Mucosa of stomach (tissue), 1 donor: Measurements from ENCODE around the gene VAC14.

ENCODE experiments used
- H3K27me3 ChIP-seq: one replicate; pipeline ENCODE4 v1.7.0; 2013; ENCODE audit warnings: mild to moderate bottlenecking, low read length; ENCODE audit not compliant: control insufficient read depth, insufficient read depth
- H3K36me3 ChIP-seq: one replicate; pipeline ENCODE4 v1.7.0; 2013; ENCODE audit warnings: low read length; ENCODE audit not compliant: control insufficient read depth, insufficient read depth
- H3K4me1 ChIP-seq: one replicate; pipeline ENCODE4 v1.7.0; 2013; ENCODE audit warnings: mild to moderate bottlenecking, low read length; ENCODE audit not compliant: control insufficient read depth, insufficient read depth
- H3K4me3 ChIP-seq: one replicate; pipeline ENCODE4 v1.7.0; 2013; ENCODE audit warnings: low read length
- H3K9ac ChIP-seq: one replicate; pipeline ENCODE4 v1.7.0; 2013; ENCODE audit warnings: mild to moderate bottlenecking, low read length, moderate library complexity
- H3K9me3 ChIP-seq: one replicate; pipeline ENCODE4 v1.7.0; 2013; ENCODE audit warnings: mild to moderate bottlenecking, low read length, moderate library complexity; ENCODE audit not compliant: control insufficient read depth
- donor health status: Pancreatic carcinoma.

The VAC14 gene

GRCh38 chr16:70725024-70725911, 75.7 kb downstream of the VAC14 start:
- Histone ChIP-seq H3K36me3 (no peaks in the 10 kb centered on the region), H3K4me3 (no peak overlapping the region), H3K9ac (no peak overlapping the region), H3K4me1 (peaks cover 14% of the 10 kb centered on the region), H3K9me3 (no peaks in the 10 kb centered on the region), H3K27me3 (no peaks in the 10 kb centered on the region)

GRCh38 chr16:70724146-70725023, 76.6 kb downstream of the VAC14 start:
- Histone ChIP-seq H3K27me3 (no peaks in the 10 kb centered on the region), H3K9me3 (no peaks in the 10 kb centered on the region), H3K4me3 (no peak overlapping the region), H3K4me1 (peaks cover 14% of the 10 kb centered on the region), H3K9ac (peak overlapping the region; percentile 10), H3K36me3 (no peaks in the 10 kb centered on the region)

GRCh38 chr16:70723740-70724145, 77.2 kb downstream of the VAC14 start:
- Histone ChIP-seq H3K36me3 (no peaks in the 10 kb centered on the region), H3K9me3 (no peaks in the 10 kb centered on the region), H3K9ac (peak overlapping the region; percentile 10), H3K4me3 (no peak overlapping the region), H3K4me1 (peaks cover 14% of the 10 kb centered on the region), H3K27me3 (no peaks in the 10 kb centered on the region)

- no peaks in the 10 kb centered on the region for H3K36me3 ChIP-seq
- no peaks in the 10 kb centered on the region for H3K27me3 ChIP-seq
- H3K4me3 ChIP-seq: no peak overlapping the region
- H3K4me1 ChIP-seq: peaks cover 15% of the 10 kb centered on the region
- no peak overlapping the region for H3K9ac ChIP-seq
- no peaks in the 10 kb centered on the region for H3K9me3 ChIP-seq
Observed at GRCh38 chr16:70721202-70721963, 79.6 kb downstream of the VAC14 start.

GRCh38 chr16:70720425-70721201, 80.3 kb downstream of the VAC14 start:
- H3K27me3 ChIP-seq: no peaks in the 10 kb centered on the region
- peaks cover 15% of the 10 kb centered on the region for H3K4me1 ChIP-seq
- H3K36me3 ChIP-seq: no peaks in the 10 kb centered on the region
- H3K4me3 ChIP-seq: no peak overlapping the region
- H3K9ac ChIP-seq: no peak overlapping the region
- no peaks in the 10 kb centered on the region for H3K9me3 ChIP-seq

GRCh38 chr16:70717065-70717464, 83.9 kb downstream of the VAC14 start:
- Histone ChIP-seq H3K27me3 (no peaks in the 10 kb centered on the region), H3K9ac (no peak overlapping the region), H3K36me3 (no peaks in the 10 kb centered on the region), H3K9me3 (no peaks in the 10 kb centered on the region), H3K4me3 (no peak overlapping the region), H3K4me1 (peaks cover 11% of the 10 kb centered on the region)

GRCh38 chr16:70715860-70716357, 85.0 kb downstream of the VAC14 start:
- H3K9ac ChIP-seq: no peak overlapping the region
- H3K4me3 ChIP-seq: no peak overlapping the region
- no peaks in the 10 kb centered on the region for H3K9me3 ChIP-seq
- no peaks in the 10 kb centered on the region for H3K27me3 ChIP-seq
- H3K36me3 ChIP-seq: no peaks in the 10 kb centered on the region
- peaks cover 11% of the 10 kb centered on the region for H3K4me1 ChIP-seq

- no peaks in the 10 kb centered on the region for H3K9me3 ChIP-seq
- H3K27me3 ChIP-seq: no peaks in the 10 kb centered on the region
- H3K9ac ChIP-seq: no peak overlapping the region
- H3K36me3 ChIP-seq: no peaks in the 10 kb centered on the region
- no peak overlapping the region for H3K4me3 ChIP-seq
- H3K4me1 ChIP-seq: peaks cover 11% of the 10 kb centered on the region
Observed at GRCh38 chr16:70715055-70715858, 85.7 kb downstream of the VAC14 start.

GRCh38 chr16:70714581-70715054, 86.3 kb downstream of the VAC14 start:
- Histone ChIP-seq H3K27me3 (no peaks in the 10 kb centered on the region), H3K9me3 (no peaks in the 10 kb centered on the region), H3K9ac (no peak overlapping the region), H3K4me1 (peaks cover 11% of the 10 kb centered on the region), H3K36me3 (no peaks in the 10 kb centered on the region), H3K4me3 (no peak overlapping the region)

GRCh38 chr16:70713824-70714223, 87.1 kb downstream of the VAC14 start:
- Histone ChIP-seq H3K9me3 (no peaks in the 10 kb centered on the region), H3K4me3 (no peak overlapping the region), H3K9ac (no peak overlapping the region), H3K4me1 (peaks cover 11% of the 10 kb centered on the region), H3K27me3 (no peaks in the 10 kb centered on the region), H3K36me3 (no peaks in the 10 kb centered on the region)
